ENCODE results near the gene CAPZB.

DNA sequence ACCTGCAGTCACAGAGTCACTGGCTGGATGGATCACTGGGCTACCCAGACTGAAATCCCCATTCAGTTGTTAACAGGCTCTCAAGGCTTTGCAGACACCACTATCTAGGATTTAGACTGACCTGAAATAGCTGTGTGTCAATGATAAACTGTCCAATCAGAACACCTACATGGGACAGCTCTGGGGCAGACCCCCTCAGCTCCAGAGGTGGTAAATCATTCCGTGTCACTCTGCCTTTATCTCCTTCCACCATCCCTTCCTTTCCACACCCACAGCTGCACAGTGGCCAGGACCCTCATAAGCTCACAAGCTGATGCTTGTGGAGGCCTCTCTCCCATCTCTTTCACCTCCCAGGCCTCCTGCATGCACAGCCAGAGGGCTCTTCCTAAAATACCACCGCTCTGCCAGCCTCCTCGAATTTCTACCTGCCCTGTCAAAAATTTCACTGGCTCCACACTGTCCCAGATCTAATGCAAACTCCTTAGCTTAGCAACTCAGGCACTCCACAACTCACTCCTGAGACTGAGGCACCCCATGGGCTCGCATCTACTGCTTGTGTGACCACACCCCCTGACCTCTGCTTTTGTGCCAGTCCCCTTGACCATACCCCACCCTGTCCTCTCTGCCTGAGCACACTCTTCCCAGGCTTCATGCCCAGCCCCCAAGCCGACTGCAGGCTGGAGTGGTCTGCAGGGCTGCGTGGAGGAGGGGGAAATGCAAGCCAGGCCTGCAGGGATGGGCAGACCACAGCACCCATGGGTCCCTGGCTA lies 5.8 kb downstream of the CAPZB start:
- no peak for TF ChIP-seq EZH2 (optimal IDR thresholded peaks at IDR 0.05; ENCODE audit: low read depth, low read length)
- TF ChIP-seq, protein P1, sequence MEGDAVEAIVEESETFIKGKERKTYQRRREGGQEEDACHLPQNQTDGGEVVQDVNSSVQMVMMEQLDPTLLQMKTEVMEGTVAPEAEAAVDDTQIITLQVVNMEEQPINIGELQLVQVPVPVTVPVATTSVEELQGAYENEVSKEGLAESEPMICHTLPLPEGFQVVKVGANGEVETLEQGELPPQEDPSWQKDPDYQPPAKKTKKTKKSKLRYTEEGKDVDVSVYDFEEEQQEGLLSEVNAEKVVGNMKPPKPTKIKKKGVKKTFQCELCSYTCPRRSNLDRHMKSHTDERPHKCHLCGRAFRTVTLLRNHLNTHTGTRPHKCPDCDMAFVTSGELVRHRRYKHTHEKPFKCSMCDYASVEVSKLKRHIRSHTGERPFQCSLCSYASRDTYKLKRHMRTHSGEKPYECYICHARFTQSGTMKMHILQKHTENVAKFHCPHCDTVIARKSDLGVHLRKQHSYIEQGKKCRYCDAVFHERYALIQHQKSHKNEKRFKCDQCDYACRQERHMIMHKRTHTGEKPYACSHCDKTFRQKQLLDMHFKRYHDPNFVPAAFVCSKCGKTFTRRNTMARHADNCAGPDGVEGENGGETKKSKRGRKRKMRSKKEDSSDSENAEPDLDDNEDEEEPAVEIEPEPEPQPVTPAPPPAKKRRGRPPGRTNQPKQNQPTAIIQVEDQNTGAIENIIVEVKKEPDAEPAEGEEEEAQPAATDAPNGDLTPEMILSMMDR (IDR thresholded peaks at IDR 0.05; ENCODE audit: low read length) = no peak
